ENCODE measurements around the gene VPS33A.

Gene VPS33A

DNA sequence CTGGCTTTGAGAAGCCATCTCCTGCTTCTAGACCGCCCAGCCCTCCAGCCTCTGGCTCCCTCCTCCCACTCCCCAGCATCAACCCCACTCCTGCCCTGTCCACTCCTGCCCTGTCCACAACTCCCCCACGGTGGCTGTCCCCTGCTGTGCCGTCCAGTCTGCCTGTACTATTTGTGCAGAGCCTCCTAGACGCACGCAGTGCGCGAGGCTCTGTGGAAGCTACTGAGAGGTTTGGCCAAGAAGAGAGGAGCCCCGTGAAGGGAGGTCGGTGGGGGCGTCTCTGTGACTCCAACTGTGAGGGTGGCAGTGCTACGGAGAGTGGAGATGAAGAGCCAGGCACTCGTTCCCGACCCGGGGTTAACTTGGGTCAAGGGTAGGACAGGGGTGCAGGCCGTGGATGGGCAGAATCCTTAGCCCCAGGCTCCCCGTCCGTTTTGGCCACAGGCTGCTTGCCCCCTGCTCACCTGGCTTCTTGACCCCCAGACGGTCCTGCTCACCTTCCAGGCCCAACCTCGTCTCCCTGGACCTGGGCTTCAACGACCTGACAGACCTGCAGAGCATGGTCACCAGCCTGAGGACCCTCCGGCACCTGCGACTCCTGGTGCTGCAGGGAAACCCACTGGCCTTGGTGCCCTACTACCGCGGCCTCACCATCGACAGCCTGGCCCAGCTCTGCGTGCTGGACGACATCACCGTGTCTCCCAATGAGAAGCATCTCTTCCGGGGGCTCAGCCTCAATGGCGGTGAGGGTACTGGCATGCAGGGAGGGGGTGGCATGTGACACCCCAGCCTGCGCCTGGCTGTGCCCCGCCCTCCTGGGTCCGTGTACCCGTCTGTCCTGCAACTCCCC is 76.4 kb downstream of the VPS33A start:
- TF ChIP-seq, protein P1, sequence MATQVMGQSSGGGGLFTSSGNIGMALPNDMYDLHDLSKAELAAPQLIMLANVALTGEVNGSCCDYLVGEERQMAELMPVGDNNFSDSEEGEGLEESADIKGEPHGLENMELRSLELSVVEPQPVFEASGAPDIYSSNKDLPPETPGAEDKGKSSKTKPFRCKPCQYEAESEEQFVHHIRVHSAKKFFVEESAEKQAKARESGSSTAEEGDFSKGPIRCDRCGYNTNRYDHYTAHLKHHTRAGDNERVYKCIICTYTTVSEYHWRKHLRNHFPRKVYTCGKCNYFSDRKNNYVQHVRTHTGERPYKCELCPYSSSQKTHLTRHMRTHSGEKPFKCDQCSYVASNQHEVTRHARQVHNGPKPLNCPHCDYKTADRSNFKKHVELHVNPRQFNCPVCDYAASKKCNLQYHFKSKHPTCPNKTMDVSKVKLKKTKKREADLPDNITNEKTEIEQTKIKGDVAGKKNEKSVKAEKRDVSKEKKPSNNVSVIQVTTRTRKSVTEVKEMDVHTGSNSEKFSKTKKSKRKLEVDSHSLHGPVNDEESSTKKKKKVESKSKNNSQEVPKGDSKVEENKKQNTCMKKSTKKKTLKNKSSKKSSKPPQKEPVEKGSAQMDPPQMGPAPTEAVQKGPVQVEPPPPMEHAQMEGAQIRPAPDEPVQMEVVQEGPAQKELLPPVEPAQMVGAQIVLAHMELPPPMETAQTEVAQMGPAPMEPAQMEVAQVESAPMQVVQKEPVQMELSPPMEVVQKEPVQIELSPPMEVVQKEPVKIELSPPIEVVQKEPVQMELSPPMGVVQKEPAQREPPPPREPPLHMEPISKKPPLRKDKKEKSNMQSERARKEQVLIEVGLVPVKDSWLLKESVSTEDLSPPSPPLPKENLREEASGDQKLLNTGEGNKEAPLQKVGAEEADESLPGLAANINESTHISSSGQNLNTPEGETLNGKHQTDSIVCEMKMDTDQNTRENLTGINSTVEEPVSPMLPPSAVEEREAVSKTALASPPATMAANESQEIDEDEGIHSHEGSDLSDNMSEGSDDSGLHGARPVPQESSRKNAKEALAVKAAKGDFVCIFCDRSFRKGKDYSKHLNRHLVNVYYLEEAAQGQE (IDR thresholded peaks at IDR 0.05; ENCODE audit: insufficient replicate concordance, low read depth): no peak
- TF ChIP-seq, protein P2, sequence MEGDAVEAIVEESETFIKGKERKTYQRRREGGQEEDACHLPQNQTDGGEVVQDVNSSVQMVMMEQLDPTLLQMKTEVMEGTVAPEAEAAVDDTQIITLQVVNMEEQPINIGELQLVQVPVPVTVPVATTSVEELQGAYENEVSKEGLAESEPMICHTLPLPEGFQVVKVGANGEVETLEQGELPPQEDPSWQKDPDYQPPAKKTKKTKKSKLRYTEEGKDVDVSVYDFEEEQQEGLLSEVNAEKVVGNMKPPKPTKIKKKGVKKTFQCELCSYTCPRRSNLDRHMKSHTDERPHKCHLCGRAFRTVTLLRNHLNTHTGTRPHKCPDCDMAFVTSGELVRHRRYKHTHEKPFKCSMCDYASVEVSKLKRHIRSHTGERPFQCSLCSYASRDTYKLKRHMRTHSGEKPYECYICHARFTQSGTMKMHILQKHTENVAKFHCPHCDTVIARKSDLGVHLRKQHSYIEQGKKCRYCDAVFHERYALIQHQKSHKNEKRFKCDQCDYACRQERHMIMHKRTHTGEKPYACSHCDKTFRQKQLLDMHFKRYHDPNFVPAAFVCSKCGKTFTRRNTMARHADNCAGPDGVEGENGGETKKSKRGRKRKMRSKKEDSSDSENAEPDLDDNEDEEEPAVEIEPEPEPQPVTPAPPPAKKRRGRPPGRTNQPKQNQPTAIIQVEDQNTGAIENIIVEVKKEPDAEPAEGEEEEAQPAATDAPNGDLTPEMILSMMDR (IDR thresholded peaks at IDR 0.05; ENCODE audit: insufficient read depth, low read length): no peak
- TF ChIP-seq GABPA (IDR thresholded peaks at IDR 0.05; ENCODE audit: low read depth) (no peak), POLR2AphosphoS5 (IDR thresholded peaks at IDR 0.05; ENCODE audit: low read depth) (no peak), SPI1 (IDR thresholded peaks at IDR 0.05; ENCODE audit: borderline replicate concordance, low read depth) (no peak)
- DNase-seq (ENCODE audit: low read depth in 1 of 2, low spot score in 1 of 2): no peak
- H3K4me3 ChIP-seq (replicated peaks; ENCODE audit: insufficient read depth, low read length): no peak overlapping the region
- no peak overlapping the region for H3K27ac ChIP-seq (replicated peaks)
- no peaks in the 10 kb centered on the region for H3K27me3 ChIP-seq (ENCODE audit: insufficient read depth, poor library complexity, severe bottlenecking)

DNA sequence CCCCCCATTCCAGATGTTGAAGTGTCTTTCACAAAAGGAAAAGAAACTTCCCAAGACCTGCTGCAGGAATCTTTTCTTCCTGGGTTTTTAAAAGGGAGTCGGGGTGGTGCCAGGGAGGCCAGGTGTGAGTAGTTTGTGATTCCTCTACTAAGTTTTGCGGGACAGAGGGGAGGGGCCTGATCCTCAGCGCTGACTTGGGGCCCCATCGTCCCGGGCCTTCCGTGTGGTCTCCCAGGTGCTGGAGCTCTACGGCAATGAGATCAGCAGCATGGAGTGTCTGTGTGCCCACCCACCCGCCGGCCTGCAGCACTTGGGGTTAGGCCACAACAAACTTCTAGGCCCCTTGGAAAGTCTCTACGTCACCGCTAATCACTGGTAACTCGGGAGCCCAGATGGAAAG is 78.8 kb downstream of the VPS33A start:
- no peak for TF ChIP-seq GABPA (IDR thresholded peaks at IDR 0.05; ENCODE audit: low read depth)
- TF ChIP-seq, protein P2 (IDR thresholded peaks at IDR 0.05; ENCODE audit: insufficient read depth, low read length): no peak
- no peak for TF ChIP-seq POLR2AphosphoS5 (IDR thresholded peaks at IDR 0.05; ENCODE audit: low read depth)
- no peak for TF ChIP-seq SPI1 (IDR thresholded peaks at IDR 0.05; ENCODE audit: borderline replicate concordance, low read depth)
- TF ChIP-seq, protein P1 (IDR thresholded peaks at IDR 0.05; ENCODE audit: insufficient replicate concordance, low read depth): no peak
- no peak overlapping the region for H3K27ac ChIP-seq (replicated peaks)
- no peak overlapping the region for H3K4me3 ChIP-seq (replicated peaks; ENCODE audit: insufficient read depth, low read length)
- no peaks in the 10 kb centered on the region for H3K27me3 ChIP-seq (ENCODE audit: insufficient read depth, poor library complexity, severe bottlenecking)
- no peak for DNase-seq (ENCODE audit: low read depth in 1 of 2, low spot score in 1 of 2)

DNA sequence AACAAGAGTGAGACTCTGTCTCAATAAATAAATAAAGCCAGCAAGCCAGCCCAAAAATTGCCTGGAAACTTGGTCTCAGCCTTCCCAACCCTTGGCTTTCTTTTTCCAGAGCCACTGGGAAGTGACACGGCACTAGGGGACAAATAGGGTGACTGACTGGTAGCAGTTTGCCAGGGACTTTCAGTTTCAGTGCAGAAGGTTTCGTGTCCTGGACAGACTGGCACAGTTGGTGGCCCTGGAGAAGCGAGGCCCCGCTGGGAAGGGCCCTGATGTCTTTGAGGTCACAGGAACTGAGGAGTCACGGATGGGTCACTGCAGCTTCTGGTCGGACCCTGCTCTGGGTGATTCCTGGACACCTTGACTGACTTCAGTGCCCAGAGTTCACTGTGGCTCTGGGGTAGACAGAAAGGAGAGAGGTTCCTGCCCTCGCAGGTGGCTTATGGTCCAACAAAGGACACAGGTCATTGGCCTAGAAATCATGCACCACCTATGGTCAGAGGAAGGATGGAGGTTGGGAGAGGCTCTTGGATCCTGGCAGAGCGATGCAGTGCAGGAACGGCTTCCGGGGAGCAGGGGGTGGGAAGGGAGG is 80.7 kb downstream of the VPS33A start:
- no peak overlapping the region for H3K27ac ChIP-seq (replicated peaks)
- no peak for DNase-seq (ENCODE audit: low read depth in 1 of 2, low spot score in 1 of 2)
- H3K27me3 ChIP-seq (ENCODE audit: insufficient read depth, poor library complexity, severe bottlenecking): no peaks in the 10 kb centered on the region
- TF ChIP-seq, protein P2 (IDR thresholded peaks at IDR 0.05; ENCODE audit: insufficient read depth, low read length): no peak
- TF ChIP-seq GABPA (IDR thresholded peaks at IDR 0.05; ENCODE audit: low read depth) (no peak), SPI1 (IDR thresholded peaks at IDR 0.05; ENCODE audit: borderline replicate concordance, low read depth) (no peak), POLR2AphosphoS5 (IDR thresholded peaks at IDR 0.05; ENCODE audit: low read depth) (no peak)
- TF ChIP-seq, protein P1 (IDR thresholded peaks at IDR 0.05; ENCODE audit: insufficient replicate concordance, low read depth): no peak
- no peak overlapping the region for H3K4me3 ChIP-seq (replicated peaks; ENCODE audit: insufficient read depth, low read length)
